Activated T-cell treated with anti-CD3 and anti-CD28 coated beads for 24 hours (primary cell): ENCODE results near the gene CCDC146.

Source experiments
- DNase-seq: peaks from one replicate; pipeline ENCODE4 v3.0.0-alpha.2; 2020; ENCODE audit warnings: low read depth

The CCDC146 gene

GRCh38 chr7:77284005-77284404 is 161.6 kb downstream of the CCDC146 start:
- DNase-seq: no peak

GRCh38 chr7:77284616-77285015 is 162.2 kb downstream of the CCDC146 start:
- DNase-seq: no peak

- DNase-seq: no peak
Measured at GRCh38 chr7:77288676-77289320, 166.4 kb downstream of the CCDC146 start.

- DNase-seq: no peak
Measured at GRCh38 chr7:77289387-77289786, 167.0 kb downstream of the CCDC146 start.

GRCh38 chr7:77290425-77290824 is 168.0 kb downstream of the CCDC146 start:
- DNase-seq: no peak

GRCh38 chr7:77293046-77293445 is 170.6 kb downstream of the CCDC146 start:
- DNase-seq: no peak

GRCh38 chr7:77295549-77295948 is 173.1 kb downstream of the CCDC146 start:
- no peak for DNase-seq

GRCh38 chr7:77306231-77307067 is 184.0 kb downstream of the CCDC146 start:
- DNase-seq: no peak

GRCh38 chr7:77308792-77309191 is 186.4 kb downstream of the CCDC146 start:
- DNase-seq: no peak

- DNase-seq: no peak
Measured at GRCh38 chr7:77309714-77310220, 187.4 kb downstream of the CCDC146 start.

- DNase-seq: no peak
Measured at GRCh38 chr7:77310982-77311381, 188.6 kb downstream of the CCDC146 start.

- DNase-seq: no peak
Measured at GRCh38 chr7:77313085-77313484, 190.7 kb downstream of the CCDC146 start.

GRCh38 chr7:77313876-77314480 is 191.6 kb downstream of the CCDC146 start:
- no peak for DNase-seq

GRCh38 chr7:77315182-77315591 is 192.8 kb downstream of the CCDC146 start:
- DNase-seq: no peak

- no peak for DNase-seq
Measured at GRCh38 chr7:77316219-77316978, 194.0 kb downstream of the CCDC146 start.

GRCh38 chr7:77318019-77318418 is 195.6 kb downstream of the CCDC146 start:
- DNase-seq: no peak

GRCh38 chr7:77320137-77320536 is 197.7 kb downstream of the CCDC146 start:
- DNase-seq: no peak

GRCh38 chr7:77320714-77321113 is 198.3 kb downstream of the CCDC146 start:
- DNase-seq: no peak

GRCh38 chr7:77321300-77321699 is 198.9 kb downstream of the CCDC146 start:
- DNase-seq: no peak

- no peak for DNase-seq
Measured at GRCh38 chr7:77326131-77326530, 203.7 kb downstream of the CCDC146 start.

- no peak for DNase-seq
Measured at GRCh38 chr7:77327067-77327931, 204.9 kb downstream of the CCDC146 start.
